ENCODE measurements around the gene R3HCC1L. TPM values are rescaled to one million over a fixed set of nuclear protein-coding genes. Genes with fewer than 3 reads are reported as not detected.

The R3HCC1L gene
- total RNA-seq, 1 donor from 2014 or later, result 14.4 TPM

GRCh38 chr10:98272245-98272644 is 137.8 kb downstream of the R3HCC1L start:
- DNase-seq, result no peak
- H3K27ac ChIP-seq, result no peak overlapping the region

DNA sequence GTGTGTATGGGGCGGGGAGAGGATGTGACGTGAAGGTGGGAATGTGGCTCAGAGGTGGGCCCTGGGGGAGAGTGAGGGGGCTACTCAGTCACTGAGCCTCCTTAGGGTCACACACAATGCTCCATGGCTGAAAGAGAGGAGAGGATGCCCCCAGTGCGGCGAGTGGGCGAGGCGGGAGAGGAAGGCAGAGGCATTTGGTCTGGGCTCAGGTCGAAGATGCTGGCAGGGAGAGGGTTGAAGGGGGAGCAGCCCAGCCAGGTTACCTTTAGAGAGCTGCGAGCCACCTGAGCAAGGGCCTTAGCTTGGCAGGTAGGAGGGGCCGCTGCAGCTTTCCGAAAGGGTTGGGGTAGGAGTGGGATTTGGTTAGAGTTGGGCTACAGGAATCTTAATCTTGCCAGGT is 138.2 kb downstream of the R3HCC1L start:
- no peaks in the 10 kb centered on the region for H3K27me3 ChIP-seq (ENCODE audit: low read depth)
- H3K4me3 ChIP-seq, result no peak overlapping the region
- no peaks in the 10 kb centered on the region for H3K9me3 ChIP-seq
- intact Hi-C loops (cut with DNase I), result no loop called here
- H3K27ac ChIP-seq, result no peak overlapping the region
- ATAC-seq (no peak), DNase-seq (no peak)
- H3K36me3 ChIP-seq, result no peaks in the 10 kb centered on the region
- TF ChIP-seq, protein P1, sequence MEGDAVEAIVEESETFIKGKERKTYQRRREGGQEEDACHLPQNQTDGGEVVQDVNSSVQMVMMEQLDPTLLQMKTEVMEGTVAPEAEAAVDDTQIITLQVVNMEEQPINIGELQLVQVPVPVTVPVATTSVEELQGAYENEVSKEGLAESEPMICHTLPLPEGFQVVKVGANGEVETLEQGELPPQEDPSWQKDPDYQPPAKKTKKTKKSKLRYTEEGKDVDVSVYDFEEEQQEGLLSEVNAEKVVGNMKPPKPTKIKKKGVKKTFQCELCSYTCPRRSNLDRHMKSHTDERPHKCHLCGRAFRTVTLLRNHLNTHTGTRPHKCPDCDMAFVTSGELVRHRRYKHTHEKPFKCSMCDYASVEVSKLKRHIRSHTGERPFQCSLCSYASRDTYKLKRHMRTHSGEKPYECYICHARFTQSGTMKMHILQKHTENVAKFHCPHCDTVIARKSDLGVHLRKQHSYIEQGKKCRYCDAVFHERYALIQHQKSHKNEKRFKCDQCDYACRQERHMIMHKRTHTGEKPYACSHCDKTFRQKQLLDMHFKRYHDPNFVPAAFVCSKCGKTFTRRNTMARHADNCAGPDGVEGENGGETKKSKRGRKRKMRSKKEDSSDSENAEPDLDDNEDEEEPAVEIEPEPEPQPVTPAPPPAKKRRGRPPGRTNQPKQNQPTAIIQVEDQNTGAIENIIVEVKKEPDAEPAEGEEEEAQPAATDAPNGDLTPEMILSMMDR (IDR thresholded peaks at IDR 0.05), result no peak
- peaks cover 18% of the 10 kb centered on the region for H3K4me1 ChIP-seq

More at GRCh38 chr10:98272245-98272644, 137.8 kb downstream of the R3HCC1L start:
- H3K9me3 ChIP-seq, result no peaks in the 10 kb centered on the region
- ATAC-seq, result no peak
- TF ChIP-seq, protein P1 (IDR thresholded peaks at IDR 0.05), result no peak
- no peak overlapping the region for H3K4me3 ChIP-seq
- intact Hi-C loops (cut with DNase I), result no loop called here
- no peaks in the 10 kb centered on the region for H3K27me3 ChIP-seq (ENCODE audit: low read depth)
- no peaks in the 10 kb centered on the region for H3K36me3 ChIP-seq
- peaks cover 20% of the 10 kb centered on the region for H3K4me1 ChIP-seq

GRCh38 chr10:98273057-98273850 is 138.8 kb downstream of the R3HCC1L start:
- H3K9me3 ChIP-seq, result no peaks in the 10 kb centered on the region
- no peaks in the 10 kb centered on the region for H3K27me3 ChIP-seq (ENCODE audit: low read depth)
- peaks cover 18% of the 10 kb centered on the region for H3K4me1 ChIP-seq
- H3K36me3 ChIP-seq, result no peaks in the 10 kb centered on the region
- intact Hi-C loops (cut with DNase I), result no loop called here
- TF ChIP-seq, protein P1 (IDR thresholded peaks at IDR 0.05), result no peak
- no peak overlapping the region for H3K27ac ChIP-seq
- no peak overlapping the region for H3K4me3 ChIP-seq
- no peak for DNase-seq
- ATAC-seq, result no peak

- DNase-seq (no peak), ATAC-seq (no peak)
- no peak overlapping the region for H3K4me3 ChIP-seq
- intact Hi-C loops (cut with DNase I), result no loop called here
- H3K27ac ChIP-seq, result no peak overlapping the region
- peaks cover 6% of the 10 kb centered on the region for H3K4me1 ChIP-seq
- TF ChIP-seq, protein P1 (IDR thresholded peaks at IDR 0.05), result no peak
- no peaks in the 10 kb centered on the region for H3K36me3 ChIP-seq
- H3K9me3 ChIP-seq, result no peaks in the 10 kb centered on the region
- H3K27me3 ChIP-seq (ENCODE audit: low read depth), result no peaks in the 10 kb centered on the region
Observed at GRCh38 chr10:98274562-98274961, 140.1 kb downstream of the R3HCC1L start.

GRCh38 chr10:98276311-98276710 is 141.9 kb downstream of the R3HCC1L start:
- TF ChIP-seq, protein P1 (IDR thresholded peaks at IDR 0.05), result no peak
- Histone ChIP-seq H3K9me3 (no peaks in the 10 kb centered on the region), H3K27me3 (ENCODE audit: low read depth) (no peaks in the 10 kb centered on the region), H3K4me1 (no peaks in the 10 kb centered on the region), H3K36me3 (no peaks in the 10 kb centered on the region), H3K4me3 (no peak overlapping the region), H3K27ac (no peak overlapping the region)
- no peak for ATAC-seq
- intact Hi-C loops (cut with DNase I), result no loop called here
- no peak for DNase-seq

All from lower lobe of right lung (tissue), 2 donors.